Keratinocyte (primary cell): Measurements from ENCODE around the gene SLCO3A1.

Experiments used
- CTCF ChIP-seq, 3 experiments: IDR thresholded peaks in 1 of 3; conservative IDR thresholded peaks in 1 of 3; optimal IDR thresholded peaks in 1 of 3; 2 replicates in 2 of 3; 3 replicates in 1 of 3; pipeline versions ENCODE3 to v1.5.1; 2011; ENCODE audit warnings: low read length in 3 of 3, mild to moderate bottlenecking in 3 of 3, moderate library complexity in 2 of 3, control low read depth in 1 of 3, inconsistent platforms in 1 of 3; ENCODE audit not compliant: insufficient read depth in 2 of 3; ENCODE audit errors: extremely low read depth in 1 of 3
- EZH2 ChIP-seq: IDR thresholded peaks from one replicate; pipeline ENCODE4 v1.6.1; 2012; ENCODE audit warnings: inconsistent platforms, mild to moderate bottlenecking, low read length, moderate library complexity

DNA sequence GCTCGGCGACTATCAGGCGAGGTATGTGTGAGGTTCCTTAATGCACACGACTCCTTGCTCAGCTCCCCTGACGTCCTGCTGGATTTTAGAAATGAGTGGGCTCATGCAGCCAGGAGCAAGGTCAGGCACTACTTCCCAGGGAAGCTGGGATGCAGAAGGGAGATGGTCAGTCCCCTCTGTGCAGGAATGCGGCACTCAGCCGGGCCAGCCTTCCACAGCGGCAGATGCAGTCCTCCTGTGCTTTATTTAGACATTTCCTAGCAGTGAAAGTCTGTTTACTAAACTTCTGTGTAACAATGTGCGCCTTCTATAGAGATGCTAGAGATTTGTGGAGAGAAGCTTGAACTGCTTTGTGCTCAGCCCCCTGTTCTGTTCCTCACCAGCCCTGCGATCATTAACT lies 252.1 kb downstream of the SLCO3A1 start:
- TF ChIP-seq EZH2 (no peak), CTCF (optimal IDR thresholded peaks at IDR 0.05 in 1 of 3, IDR thresholded peaks at IDR 0.05 in 1 of 3, conservative IDR thresholded peaks at IDR 0.05 in 1 of 3; ENCODE audit: extremely low read depth in 1 of 3, insufficient read depth in 2 of 3, low read length in 3 of 3) (no peak)
